Common myeloid progenitor, CD34-positive (primary cell): ENCODE measurements around the gene DENND1A.

ENCODE experiments used
- CTCF ChIA-PET: fragments of 350-600 bp; sonication (Branson Sonifier 250); formaldehyde crosslinking; loops from one replicate; lab custom pipeline; 2021; ENCODE audit warnings: antibody characterized with exemption; lab: Charles Lee
- POLR2A ChIA-PET: fragments of 350-600 bp; sonication (Branson Sonifier 250); formaldehyde crosslinking; loops from one replicate; lab custom pipeline; 2021; ENCODE audit warnings: antibody characterized with exemption; lab: Charles Lee
- DNase-seq, 3 donors: peaks; one replicate each; pipeline versions ENCODE4 v3.0.0 to v3.0.0-alpha.2; 2013
- H3K27ac ChIP-seq, 2 experiments: 1 replicate in 1 of 2; 2 replicates in 1 of 2; pipeline ENCODE4 v1.7.0; 2013; ENCODE audit warnings: inconsistent platforms in 2 of 2, low read length in 2 of 2, mild to moderate bottlenecking in 2 of 2, low read depth in 1 of 2, moderate library complexity in 1 of 2; ENCODE audit not compliant: severe bottlenecking in 2 of 2, insufficient read depth in 1 of 2, poor library complexity in 1 of 2
- H3K27me3 ChIP-seq, 5 experiments: replicated peaks in 2 of 5; 1 replicate in 3 of 5; 2 replicates in 2 of 5; pipeline versions ENCODE4 v1.6.1 to v1.7.0; 2013; ENCODE audit warnings: low read length in 4 of 5, mild to moderate bottlenecking in 2 of 5, moderate library complexity in 2 of 5, inconsistent platforms in 1 of 5; ENCODE audit not compliant: insufficient read depth in 5 of 5, control insufficient read depth in 4 of 5
- H3K36me3 ChIP-seq, 4 experiments: 1 replicate in 2 of 4; 2 replicates in 2 of 4; pipeline versions ENCODE4 v1.6.1 to v1.7.0; 2013; ENCODE audit warnings: low read length in 3 of 4, control low read depth in 1 of 4, mild to moderate bottlenecking in 1 of 4; ENCODE audit not compliant: control insufficient read depth in 4 of 4, insufficient read depth in 4 of 4
- H3K4me1 ChIP-seq, 4 experiments: 1 replicate in 3 of 4; 2 replicates in 1 of 4; pipeline versions ENCODE4 v1.6.1 to v1.7.1; 2013; ENCODE audit warnings: low read length in 3 of 4, mild to moderate bottlenecking in 3 of 4, control low read depth in 1 of 4, inconsistent platforms in 1 of 4, moderate library complexity in 1 of 4; ENCODE audit not compliant: control insufficient read depth in 4 of 4, insufficient read depth in 4 of 4; ENCODE audit errors: control extremely low read depth in 1 of 4
- H3K4me3 ChIP-seq, 7 experiments: 1 replicate in 4 of 7; 2 replicates in 3 of 7; pipeline versions ENCODE4 v1.5.1 to v1.7.0; 2013; ENCODE audit warnings: mild to moderate bottlenecking in 7 of 7, low read length in 6 of 7, moderate library complexity in 6 of 7, inconsistent platforms in 2 of 7, low read depth in 2 of 7, control low read depth in 1 of 7; ENCODE audit not compliant: insufficient read depth in 4 of 7, control insufficient read depth in 1 of 7; ENCODE audit errors: extremely low read depth in 1 of 7
- H3K9me3 ChIP-seq, 5 experiments: 1 replicate in 4 of 5; 2 replicates in 1 of 5; pipeline versions ENCODE4 v1.6.1 to v1.7.1; 2013; ENCODE audit warnings: low read length in 4 of 5, mild to moderate bottlenecking in 2 of 5, inconsistent platforms in 1 of 5, low read depth in 1 of 5, moderate library complexity in 1 of 5; ENCODE audit not compliant: control insufficient read depth in 4 of 5, insufficient read depth in 2 of 5; ENCODE audit errors: control extremely low read depth in 1 of 5
- WGBS: methylation state at CpG from one replicate; pipeline ENCODE4 v1.1.5; 2013; ENCODE audit not compliant: insufficient coverage; 5-methylcytosine and 5-hydroxymethylcytosine counted together

The DENND1A gene

GRCh38 chr9:123607479-123607878 lies 322.4 kb downstream of the DENND1A start:
- H3K27me3 ChIP-seq = no peaks in the 10 kb centered on the region
- peaks cover 0 to 3% (median 0%) of the 10 kb centered on the region in 4 experiments for H3K36me3 ChIP-seq
- no peak overlapping the region for H3K27ac ChIP-seq
- POLR2A ChIA-PET = interaction anchor here (0.7 kb wide), 2 partner anchors 11 to 50 kb away, joined by 3 read pairs; no protein-coding TSS in a partner anchor
- H3K4me1 ChIP-seq = no peaks in the 10 kb centered on the region
- H3K4me3 ChIP-seq = no peak overlapping the region
- WGBS = 100% methylated on average over 2 of the region's 2 CpGs
- CTCF ChIA-PET = no interaction called here
- DNase-seq = no peak
- H3K9me3 ChIP-seq = no peaks in the 10 kb centered on the region

DNA sequence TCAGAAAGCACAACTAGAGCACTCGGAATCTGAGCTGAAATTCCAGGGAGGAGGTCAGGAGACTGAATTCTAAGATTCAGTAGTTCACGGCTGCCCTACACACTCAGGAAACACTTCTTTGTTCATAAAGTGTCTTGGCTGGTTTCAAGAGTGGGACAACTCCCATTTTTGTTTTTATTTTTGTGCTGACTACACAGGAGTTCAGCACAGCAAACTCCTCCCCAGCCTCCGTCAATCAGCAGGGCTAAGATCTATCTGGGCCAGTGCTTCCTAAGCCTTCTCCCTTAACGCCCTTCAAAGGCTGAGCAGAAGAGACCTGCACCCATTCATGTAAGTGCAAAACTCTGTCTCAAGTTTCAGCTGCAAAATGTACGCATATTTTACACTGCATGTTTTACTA lies 323.8 kb downstream of the DENND1A start:
- 100% methylated on average over 4 of the region's 5 CpGs for WGBS
- Histone ChIP-seq H3K4me3 (no peak overlapping the region), H3K27ac (no peak overlapping the region), H3K4me1 (no peaks in the 10 kb centered on the region), H3K36me3 (peaks cover 0 to 3% (median 0%) of the 10 kb centered on the region in 4 experiments), H3K9me3 (no peaks in the 10 kb centered on the region), H3K27me3 (no peaks in the 10 kb centered on the region)
- DNase-seq = no peak
- POLR2A ChIA-PET = no interaction called here
- CTCF ChIA-PET = no interaction called here

- POLR2A ChIA-PET = no interaction called here
- no peaks in the 10 kb centered on the region for H3K9me3 ChIP-seq
- no peak overlapping the region for H3K27ac ChIP-seq
- no peak overlapping the region for H3K4me3 ChIP-seq
- H3K4me1 ChIP-seq = no peaks in the 10 kb centered on the region
- peaks cover 0 to 3% (median 0%) of the 10 kb centered on the region in 4 experiments for H3K36me3 ChIP-seq
- no peak for DNase-seq
- no peaks in the 10 kb centered on the region for H3K27me3 ChIP-seq
- CTCF ChIA-PET = no interaction called here
- 50% methylated on average over 2 of the region's 5 CpGs for WGBS
Measured at GRCh38 chr9:123605286-123605685, 324.6 kb downstream of the DENND1A start.

- WGBS = 95% methylated on average over 2 of the region's 3 CpGs
- no peaks in the 10 kb centered on the region for H3K27me3 ChIP-seq
Measured at GRCh38 chr9:123604861-123605260, 325.1 kb downstream of the DENND1A start.

GRCh38 chr9:123601828-123602227 lies 328.1 kb downstream of the DENND1A start:
- Histone ChIP-seq H3K36me3 (peaks cover 0 to 3% (median 0%) of the 10 kb centered on the region in 4 experiments), H3K4me1 (no peaks in the 10 kb centered on the region), H3K27me3 (no peaks in the 10 kb centered on the region), H3K4me3 (no peak overlapping the region), H3K9me3 (no peaks in the 10 kb centered on the region), H3K27ac (no peak overlapping the region)
- WGBS = 100% methylated on average over 2 of the region's 2 CpGs
- ChIA-PET CTCF (no interaction called here), POLR2A (no interaction called here)
- no peak for DNase-seq

More at GRCh38 chr9:123604861-123605260, 325.1 kb downstream of the DENND1A start:
- no peak for DNase-seq
- Histone ChIP-seq H3K9me3 (no peaks in the 10 kb centered on the region), H3K4me1 (no peaks in the 10 kb centered on the region), H3K27ac (no peak overlapping the region), H3K4me3 (no peak overlapping the region), H3K36me3 (peaks cover 0 to 3% (median 0%) of the 10 kb centered on the region in 4 experiments)
- ChIA-PET CTCF (no interaction called here), POLR2A (no interaction called here)

DNA sequence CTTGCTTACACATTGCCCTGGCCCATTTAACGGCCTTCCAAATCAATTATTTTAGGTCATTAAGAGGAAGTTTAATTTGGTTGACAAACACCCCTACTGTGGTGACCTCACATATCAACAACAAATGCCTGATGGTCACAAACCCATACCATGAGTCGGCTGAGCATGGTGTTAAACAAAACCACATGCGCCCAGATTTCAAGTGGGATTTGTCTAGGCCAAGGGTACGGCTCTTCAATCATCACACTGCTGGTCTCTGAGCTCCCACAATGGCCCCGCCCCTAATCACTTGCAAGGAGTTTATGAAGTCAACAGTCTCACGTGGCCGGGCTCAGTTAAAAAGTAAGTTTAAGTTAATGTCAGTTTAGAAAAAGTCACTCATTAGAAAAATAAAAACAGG lies 330.1 kb downstream of the DENND1A start:
- DNase-seq = no peak
- Histone ChIP-seq H3K27ac (no peak overlapping the region), H3K4me3 (no peak overlapping the region), H3K36me3 (peaks cover 0 to 2% (median under 1%) of the 10 kb centered on the region in 4 experiments), H3K9me3 (no peaks in the 10 kb centered on the region), H3K4me1 (no peaks in the 10 kb centered on the region), H3K27me3 (no peaks in the 10 kb centered on the region)
- POLR2A ChIA-PET = interaction anchor here (0.7 kb wide), 1 partner anchor 25 kb away, joined by 3 read pairs; no protein-coding TSS in a partner anchor
- WGBS = 100% methylated on average over 3 of the region's 7 CpGs
- CTCF ChIA-PET = no interaction called here

- CTCF ChIA-PET = no interaction called here
- DNase-seq = no peak
- 97% methylated on average over 8 of the region's 8 CpGs for WGBS
- Histone ChIP-seq H3K9me3 (no peaks in the 10 kb centered on the region), H3K4me3 (no peak overlapping the region), H3K27me3 (no peaks in the 10 kb centered on the region), H3K27ac (no peak overlapping the region), H3K4me1 (no peaks in the 10 kb centered on the region), H3K36me3 (peaks cover 0 to 2% (median 2%) of the 10 kb centered on the region in 4 experiments)
- POLR2A ChIA-PET = no interaction called here
Measured at GRCh38 chr9:123597876-123598556, 331.9 kb downstream of the DENND1A start.
